ENCODE data around the gene FAM124A. TPM values are rescaled to one million over a fixed set of nuclear protein-coding genes. Genes with fewer than 3 reads are reported as not detected.

FAM124A gene
- total and polyA plus RNA-seq, 2 of the 8 experiments (the other 6 are each of a cell fraction or from before 2014, with no cell fraction given) = 40.7 to 49.9 TPM

DNA sequence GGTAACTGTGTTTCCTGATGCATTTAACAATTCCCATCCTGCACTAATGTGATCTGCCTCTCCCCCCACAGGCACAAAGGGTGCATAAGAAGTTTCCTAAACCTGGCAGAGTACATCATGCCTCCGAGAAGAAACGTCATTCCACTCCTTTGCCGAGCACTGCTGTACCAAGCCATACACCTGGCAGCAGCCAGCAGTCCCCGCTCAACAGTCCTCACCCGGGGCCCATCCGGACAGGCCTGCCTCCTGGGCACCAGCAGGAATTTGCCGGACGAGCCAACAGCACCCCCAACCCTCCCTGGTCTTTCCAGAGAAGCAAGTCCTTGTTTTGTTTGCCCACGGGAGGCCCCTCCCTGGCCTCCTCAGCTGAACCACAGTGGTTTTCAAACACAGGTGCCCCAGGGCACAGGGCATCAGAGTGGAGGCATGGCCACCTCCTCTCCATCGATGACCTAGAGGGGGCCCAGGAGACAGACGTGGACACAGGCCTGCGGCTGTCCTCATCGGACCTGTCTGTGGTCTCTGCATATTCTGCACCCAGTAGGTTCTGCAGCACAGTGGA lies 58.3 kb downstream of the FAM124A start (continued):
- TF ChIP-seq NRF1 (IDR thresholded peaks at IDR 0.05; ENCODE audit: low read depth, low read length) (no peak), JUN (IDR thresholded peaks at IDR 0.05; ENCODE audit: low read depth, low read length) (no peak), HDAC6 (IDR thresholded peaks at IDR 0.05; ENCODE audit: low read depth, low read length) (no peak), CTBP2 (IDR thresholded peaks at IDR 0.05; ENCODE audit: borderline replicate concordance, insufficient read depth, insufficient read length, low read length) (no peak), CHD2 (IDR thresholded peaks at IDR 0.05; ENCODE audit: low read length) (no peak), KDM1A (IDR thresholded peaks at IDR 0.05; ENCODE audit: borderline replicate concordance, low read length) (no peak), YY1 (IDR thresholded peaks at IDR 0.05; ENCODE audit: low read depth, low read length) (no peak)
- TF ChIP-seq, protein P1, sequence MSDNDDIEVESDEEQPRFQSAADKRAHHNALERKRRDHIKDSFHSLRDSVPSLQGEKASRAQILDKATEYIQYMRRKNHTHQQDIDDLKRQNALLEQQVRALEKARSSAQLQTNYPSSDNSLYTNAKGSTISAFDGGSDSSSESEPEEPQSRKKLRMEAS (IDR thresholded peaks at IDR 0.05) = no peak

Measured in H1 (cell line).